ENCODE results near the gene YARS1. TPM values are rescaled to one million over a fixed set of nuclear protein-coding genes. Genes with fewer than 3 reads are reported as not detected.

The YARS1 gene
- 157 and 161 TPM in 2 replicates for total RNA-seq

DNA sequence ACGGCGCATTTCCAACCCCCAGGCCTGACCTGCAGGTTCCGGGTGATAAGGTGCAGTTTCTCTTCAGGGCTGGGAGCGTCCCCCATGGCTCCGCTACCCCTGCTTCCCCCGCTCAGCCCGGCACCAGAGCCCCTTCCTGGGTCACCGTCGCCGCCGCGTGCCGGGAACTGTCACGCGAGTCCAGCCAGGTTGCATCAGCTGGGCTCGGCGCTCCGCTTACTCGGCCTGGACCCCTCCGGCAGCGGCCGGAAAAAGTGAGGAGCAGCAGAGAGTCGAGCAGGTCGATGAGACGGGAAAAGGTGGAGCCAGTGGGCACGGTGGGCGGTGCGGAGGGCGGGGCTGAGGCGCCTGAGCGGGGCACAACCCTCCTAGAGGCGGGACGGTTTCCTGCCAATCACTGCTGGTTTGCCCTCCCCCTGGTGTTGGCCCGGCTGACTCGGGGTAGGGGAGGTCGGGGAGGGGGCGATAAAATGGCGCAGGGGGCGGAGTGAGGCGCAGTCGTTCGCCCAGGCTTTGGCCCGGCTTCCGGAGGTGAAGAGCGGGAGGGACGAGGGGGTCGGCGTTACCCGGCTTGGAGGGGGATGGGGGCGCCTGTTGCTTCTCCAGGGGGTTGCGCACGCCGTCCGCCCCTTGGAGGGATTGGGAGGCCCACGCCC, at the start of gene YARS1, which contains the start of gene S100PBP:
YARS1 (minus strand) TSS at position 200 of the 656 bp plus-strand sequence; CDS start at position 86, 114 bp downstream.
S100PBP (plus strand) TSS at position 495 of the 656 bp plus-strand sequence. CDS start 8,447 bp downstream, outside the sequence.

Other genes with a start within 250 kb of the YARS1 start
- gene ZBTB8OS, start 166.8 kb downstream of the YARS1 start, total RNA-seq = 27.7 and 27.8 TPM in 2 replicates
- 122 and 151 TPM in 2 replicates for gene RBBP4, start 166.2 kb downstream of the YARS1 start, total RNA-seq
- gene SYNC, start 114.6 kb downstream of the YARS1 start, total RNA-seq = 10.6 and 15.8 TPM in 2 replicates
- 12.5 and 17.1 TPM in 2 replicates for gene S100PBP, start 295 bp upstream of the YARS1 start, total RNA-seq
- under 0.01 and 0.17 TPM in 2 replicates for gene FNDC5, start 53.6 kb upstream of the YARS1 start, total RNA-seq
- 0.15 TPM in 1 of 2 replicates, not detected in the other for gene HPCA, start 69.1 kb upstream of the YARS1 start, total RNA-seq
- 52.2 and 57.3 TPM in 2 replicates for gene TMEM54, start 84.0 kb upstream of the YARS1 start, total RNA-seq
- 8.7 and 8.9 TPM in 2 replicates for gene RNF19B, start 147.5 kb upstream of the YARS1 start, total RNA-seq
- gene AK2, start 219.5 kb upstream of the YARS1 start, total RNA-seq = 155 and 181 TPM in 2 replicates